ENCODE data around the gene C1orf232. TPM values are rescaled to one million over a fixed set of nuclear protein-coding genes. Genes with fewer than 3 reads are reported as not detected.

C1orf232 gene
- polyA plus RNA-seq, 2 of the 4 experiments (the other 2 are of a cell fraction), result not detected

GRCh38 chr1:26197813-26198212 lies 29.1 kb upstream of the C1orf232 start:
- Histone ChIP-seq H3K27ac (no peak overlapping the region), H3K4me2 (no peak overlapping the region), H3K4me1 (no peaks in the 10 kb centered on the region), H3K4me3 (no peak overlapping the region), H3K9me3 (no peaks in the 10 kb centered on the region)
- 74% methylated on average over 11 of the region's 11 CpGs for WGBS (ENCODE audit: missing lambda C conversion rate)
- no peak for TF ChIP-seq HOXA7 (CRISPR knock-in tag; IDR thresholded peaks at IDR 0.05)
- no peak for TF ChIP-seq REST (IDR thresholded peaks at IDR 0.05)
- no peak for TF ChIP-seq SMC3 (IDR thresholded peaks at IDR 0.05)
- TF ChIP-seq RARB (CRISPR knock-in tag; IDR thresholded peaks at IDR 0.05), result no peak
- TF ChIP-seq CBX2 (IDR thresholded peaks at IDR 0.05; ENCODE audit: borderline replicate concordance, low read depth), result no peak
- no peak for TF ChIP-seq MYC (IDR thresholded peaks at IDR 0.05; ENCODE audit: borderline replicate concordance, low read length)
- TF ChIP-seq TP53 (CRISPR knock-in tag; IDR thresholded peaks at IDR 0.05), result no peak
- TF ChIP-seq BCL3 (IDR thresholded peaks at IDR 0.05), result no peak
- ChIA-PET CTCF (interaction anchor here (1.0 to 1.6 kb wide), 4 partner anchors 9 to 53 kb away, joined by 4 to 5 read pairs (median 4); partner anchors contain the start of genes CEP85 and ZNF593), POLR2A (interaction anchor here (0.5 kb wide), 1 partner anchor 131 kb away, joined by 4 read pairs; no protein-coding TSS in a partner anchor)
- no peak for ATAC-seq
- no peak for DNase-seq (ENCODE audit: low read depth in 1 of 2, low spot score in 1 of 2)
- no peak for FAIRE-seq

- Histone ChIP-seq H3K4me2 (no peak overlapping the region), H3K4me3 (no peak overlapping the region), H3K27ac (no peak overlapping the region), H3K9me3 (no peaks in the 10 kb centered on the region), H3K4me1 (no peaks in the 10 kb centered on the region)
- ChIA-PET CTCF (interaction anchor here (1.4 to 1.6 kb wide), 3 partner anchors 8 to 37 kb away, joined by 4 to 5 read pairs (median 5); partner anchors contain the start of genes CEP85 and ZNF593), POLR2A (no interaction called here)
- DNase-seq (ENCODE audit: low read depth in 1 of 2, low spot score in 1 of 2) (no peak), FAIRE-seq (no peak), ATAC-seq (no peak)
- TF ChIP-seq RFX5 (IDR thresholded peaks at IDR 0.05) (no peak), TP53 (CRISPR knock-in tag; IDR thresholded peaks at IDR 0.05) (no peak), JUN (IDR thresholded peaks at IDR 0.05) (no peak), ZC3H11A (IDR thresholded peaks at IDR 0.05) (no peak), CBX2 (IDR thresholded peaks at IDR 0.05; ENCODE audit: borderline replicate concordance, low read depth) (no peak), BHLHE40 (IDR thresholded peaks at IDR 0.05; ENCODE audit: low read depth, low read length) (no peak), HOXA7 (CRISPR knock-in tag; IDR thresholded peaks at IDR 0.05) (no peak), POLR2AphosphoS2 (conservative IDR thresholded peaks at IDR 0.05; ENCODE audit: low read length) (no peak), CHD2 (IDR thresholded peaks at IDR 0.05; ENCODE audit: low read length, partially characterized antibody) (no peak), NR3C1 (IDR thresholded peaks at IDR 0.05) (no peak), HES2 (IDR thresholded peaks at IDR 0.05) (no peak), SREBF2 (IDR thresholded peaks at IDR 0.05) (no peak), KDM5A (IDR thresholded peaks at IDR 0.05) (no peak), FOSL2 (IDR thresholded peaks at IDR 0.05) (no peak), FOSL2 (CRISPR knock-in tag; IDR thresholded peaks at IDR 0.05) (no peak), JUNB (IDR thresholded peaks at IDR 0.05) (no peak), BCL3 (IDR thresholded peaks at IDR 0.05) (no peak)
- 7% methylated on average over 2 of the region's 3 CpGs for WGBS (ENCODE audit: missing lambda C conversion rate)
Observed at GRCh38 chr1:26197301-26197700, 28.5 kb upstream of the C1orf232 start.

Data from A549 (cell line).